GM23248 (cell line): Measurements from ENCODE around the gene CLMP.
"Not testable (repeated sequence)": the region's sequence is repeated elsewhere in the genome, so short reads cannot be mapped to it uniquely, and the experiment has no call there.

Experiments
- EZH2 ChIP-seq: fragments of 200-600 bp; sonication (generic); IDR thresholded peaks from 2 replicates; pipeline ENCODE4 v1.6.1; 2018; ENCODE audit warnings: antibody characterized with exemption, mild to moderate bottlenecking; ENCODE audit not compliant: insufficient read depth, poor library complexity, severe bottlenecking
- EZH2phosphoT487 ChIP-seq: fragments of 200-600 bp; sonication (generic); IDR thresholded peaks from 2 replicates; pipeline ENCODE4 v1.6.1; 2018; ENCODE audit warnings: antibody characterized with exemption, moderate library complexity, mild to moderate bottlenecking, low read depth; ENCODE audit not compliant: insufficient read depth

- not testable (repeated sequence) for TF ChIP-seq EZH2phosphoT487, EZH2
Observed at GRCh38 chr11:123059041-123059920, 135.8 kb downstream of the CLMP start.
